Activated CD8-positive, alpha-beta T cell treated with anti-CD3 and anti-CD28 coated beads for 36 hours (primary cell): ENCODE results near the gene ITIH1. TPM values are rescaled to one million over a fixed set of nuclear protein-coding genes. Genes with fewer than 3 reads are reported as not detected.
A peak's percentile ranks its signal among the peaks of the same experiment; 100 is the strongest.

Source experiments
- ATAC-seq: fragments of 200-7000 bp; cut with Tn5 transposase; one replicate; pipeline ENCODE4 v1.10.0; 2021; ENCODE audit warnings: mild to moderate bottlenecking, moderate library complexity
- CTCF ChIA-PET: fragments of 350-600 bp; sonication (Branson Sonifier 250); formaldehyde crosslinking; loops from one replicate; lab custom pipeline; 2021; ENCODE audit warnings: antibody characterized with exemption; lab: Charles Lee
- POLR2A ChIA-PET: fragments of 350-600 bp; sonication (Branson Sonifier 250); formaldehyde crosslinking; loops from one replicate; lab custom pipeline; 2021; ENCODE audit warnings: antibody characterized with exemption; lab: Charles Lee
- DNase-seq: peaks from one replicate; pipeline ENCODE4 v3.0.0-alpha.2; 2020
- H3K27ac Mint-ChIP-seq: one replicate; pipeline ENCODE4 v1.8.0; 2021; ENCODE audit warnings: mild to moderate bottlenecking, mixed read lengths
- H3K27me3 Mint-ChIP-seq: one replicate; pipeline ENCODE4 v1.8.0; 2021; ENCODE audit warnings: mixed read lengths
- H3K36me3 Mint-ChIP-seq: one replicate; pipeline ENCODE4 v1.8.0; 2021; ENCODE audit warnings: low read depth, mixed read lengths
- H3K4me1 Mint-ChIP-seq: one replicate; pipeline ENCODE4 v1.8.0; 2021; ENCODE audit warnings: low read depth, mixed read lengths
- H3K4me3 Mint-ChIP-seq: one replicate; pipeline ENCODE4 v1.8.0; 2021; ENCODE audit warnings: mild to moderate bottlenecking, moderate library complexity, mixed read lengths
- H3K9me3 Mint-ChIP-seq: one replicate; pipeline ENCODE4 v1.8.0; 2021; ENCODE audit warnings: mixed read lengths
- CTCF ChIP-seq: fragments of 200-600 bp; IDR thresholded peaks from one replicate; pipeline ENCODE4 v1.8.0; 2022; ENCODE audit warnings: antibody characterized with exemption, mild to moderate bottlenecking
- intact Hi-C: fragments of 100-400 bp; cut with micrococcal nuclease; formaldehyde crosslinking; loops from one replicate; pipeline ENCODE4 v1.10.0; 2022
- total RNA-seq, 2 experiments: library from RNA; stranded (reverse); gene quantifications; one replicate each; pipeline ENCODE4 v1.2.3, GENCODE V29; 2021

ITIH1 gene
- total RNA-seq, 2 experiments from 2014 or later = not detected

- DNase-seq = no peak
- ChIA-PET POLR2A (no interaction called here), CTCF (interaction anchor here (2.0 to 2.5 kb wide), 2 partner anchors 9 to 13 kb away, joined by 6 to 8 read pairs; no protein-coding TSS in a partner anchor)
- peaks cover 23% of the 10 kb centered on the region for H3K4me1 Mint-ChIP-seq
- no peaks in the 10 kb centered on the region for H3K27me3 Mint-ChIP-seq
- H3K36me3 Mint-ChIP-seq = peaks cover 2% of the 10 kb centered on the region
- no peaks in the 10 kb centered on the region for H3K9me3 Mint-ChIP-seq
- H3K27ac Mint-ChIP-seq = no peak overlapping the region
- intact Hi-C loops = no loop called here
- TF ChIP-seq CTCF = no peak
- no peak overlapping the region for H3K4me3 Mint-ChIP-seq
- no peak for ATAC-seq
Observed at GRCh38 chr3:52836471-52836845, 59.1 kb downstream of the ITIH1 start.

- Mint-ChIP-seq H3K36me3 (peaks cover 2% of the 10 kb centered on the region), H3K4me3 (no peak overlapping the region), H3K9me3 (no peaks in the 10 kb centered on the region), H3K27me3 (no peaks in the 10 kb centered on the region), H3K27ac (no peak overlapping the region), H3K4me1 (peaks cover 22% of the 10 kb centered on the region)
- no peak for ATAC-seq
- DNase-seq = no peak
- ChIA-PET POLR2A (no interaction called here), CTCF (interaction anchor here (2.0 to 2.5 kb wide), 2 partner anchors 9 to 12 kb away, joined by 6 to 8 read pairs; no protein-coding TSS in a partner anchor)
- intact Hi-C loops = no loop called here
- no peak for TF ChIP-seq CTCF
Observed at GRCh38 chr3:52836986-52837385, 59.6 kb downstream of the ITIH1 start.

- no peak for TF ChIP-seq CTCF
- ATAC-seq = peak; percentile 78
- intact Hi-C loops = no loop called here
- peaks cover 22% of the 10 kb centered on the region for H3K4me1 Mint-ChIP-seq
- ChIA-PET CTCF (interaction anchor here (0.6 to 2.5 kb wide), 7 partner anchors 7 to 234 kb away, joined by 3 to 8 read pairs (median 4); no protein-coding TSS in a partner anchor), POLR2A (no interaction called here)
- H3K36me3 Mint-ChIP-seq = peaks cover 2% of the 10 kb centered on the region
- H3K4me3 Mint-ChIP-seq = no peak overlapping the region
- H3K27ac Mint-ChIP-seq = no peak overlapping the region
- peak; percentile 32 for DNase-seq
- H3K27me3 Mint-ChIP-seq = no peaks in the 10 kb centered on the region
- no peaks in the 10 kb centered on the region for H3K9me3 Mint-ChIP-seq
Observed at GRCh38 chr3:52838561-52839267, 61.3 kb downstream of the ITIH1 start.

DNA sequence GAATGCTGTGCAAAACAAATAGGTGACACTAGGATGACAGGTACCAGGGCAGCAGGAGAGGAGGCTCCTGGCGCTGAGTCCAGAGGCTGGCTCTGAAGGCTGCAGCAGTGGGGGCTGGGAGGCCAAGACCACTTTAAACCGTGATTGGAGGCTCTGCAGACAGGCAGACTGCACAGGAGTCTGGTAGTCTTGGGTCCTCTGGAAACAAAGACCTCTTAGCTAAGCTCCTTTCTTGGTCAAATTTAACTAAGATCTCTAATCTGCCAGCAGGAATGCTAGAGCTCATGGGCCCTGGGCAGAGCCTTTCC lies 61.8 kb downstream of the ITIH1 start:
- no peak for TF ChIP-seq CTCF
- Mint-ChIP-seq H3K9me3 (no peaks in the 10 kb centered on the region), H3K36me3 (peaks cover 2% of the 10 kb centered on the region), H3K4me1 (peaks cover 22% of the 10 kb centered on the region), H3K27ac (no peak overlapping the region), H3K4me3 (no peak overlapping the region), H3K27me3 (no peaks in the 10 kb centered on the region)
- DNase-seq (no peak), ATAC-seq (no peak)
- intact Hi-C loops = no loop called here
- ChIA-PET CTCF (interaction anchor here (0.7 to 2.5 kb wide), 5 partner anchors 10 to 233 kb away, joined by 3 to 8 read pairs (median 4); no protein-coding TSS in a partner anchor), POLR2A (no interaction called here)

GRCh38 chr3:52839892-52840545 lies 62.6 kb downstream of the ITIH1 start:
- POLR2A ChIA-PET = no interaction called here
- no peak for DNase-seq
- no peak for ATAC-seq
- TF ChIP-seq CTCF = no peak
- intact Hi-C loops = no loop called here
- H3K9me3 Mint-ChIP-seq = no peaks in the 10 kb centered on the region
- peaks cover 4% of the 10 kb centered on the region for H3K36me3 Mint-ChIP-seq
- H3K4me3 Mint-ChIP-seq = no peak overlapping the region
- no peak overlapping the region for H3K27ac Mint-ChIP-seq
- peaks cover 22% of the 10 kb centered on the region for H3K4me1 Mint-ChIP-seq
- CTCF ChIA-PET = interaction anchor here (1.2 kb wide), 1 partner anchor 233 kb away, joined by 4 read pairs; no protein-coding TSS in a partner anchor
- no peaks in the 10 kb centered on the region for H3K27me3 Mint-ChIP-seq
